ENCODE results near the gene SUDS3.

SUDS3 gene

GRCh38 chr12:118429688-118430383 lies 53.5 kb downstream of the SUDS3 start:
- peaks cover 0 to 6% of the 10 kb centered on the region in 2 donors for H3K36me3 ChIP-seq (ENCODE audit: control insufficient read depth in 1 of 2, insufficient read depth in 2 of 2, low read length in 2 of 2)
- no peak overlapping the region for H3K27ac ChIP-seq (ENCODE audit: low read length)
- H3K4me3 ChIP-seq (ENCODE audit: low read depth in 1 of 2, low read length in 2 of 2), result no peak overlapping the region
- H3K4me1 ChIP-seq (ENCODE audit: control insufficient read depth in 1 of 2, insufficient read depth in 2 of 2, low read length in 2 of 2), result no peaks in the 10 kb centered on the region
- no peaks in the 10 kb centered on the region for H3K9me3 ChIP-seq (ENCODE audit: control insufficient read depth in 1 of 2, low read length in 2 of 2)
- H3K27me3 ChIP-seq (ENCODE audit: low read depth, low read length), result no peaks in the 10 kb centered on the region

GRCh38 chr12:118430516-118430915 lies 54.2 kb downstream of the SUDS3 start:
- H3K27ac ChIP-seq (ENCODE audit: low read length), result no peak overlapping the region
- H3K4me1 ChIP-seq (ENCODE audit: control insufficient read depth in 1 of 2, insufficient read depth in 2 of 2, low read length in 2 of 2), result no peaks in the 10 kb centered on the region

GRCh38 chr12:118432812-118433545 lies 56.6 kb downstream of the SUDS3 start:
- Histone ChIP-seq H3K27me3 (ENCODE audit: low read depth, low read length) (no peaks in the 10 kb centered on the region), H3K36me3 (ENCODE audit: control insufficient read depth in 1 of 2, insufficient read depth in 2 of 2, low read length in 2 of 2) (no peaks in the 10 kb centered on the region), H3K4me1 (ENCODE audit: control insufficient read depth in 1 of 2, insufficient read depth in 2 of 2, low read length in 2 of 2) (no peaks in the 10 kb centered on the region), H3K27ac (ENCODE audit: low read length) (no peak overlapping the region), H3K4me3 (ENCODE audit: low read depth in 1 of 2, low read length in 2 of 2) (no peak overlapping the region), H3K9me3 (ENCODE audit: control insufficient read depth in 1 of 2, low read length in 2 of 2) (no peaks in the 10 kb centered on the region)

More at GRCh38 chr12:118430516-118430915, 54.2 kb downstream of the SUDS3 start:
- H3K4me3 ChIP-seq (ENCODE audit: low read depth in 1 of 2, low read length in 2 of 2), result no peak overlapping the region
- H3K9me3 ChIP-seq (ENCODE audit: control insufficient read depth in 1 of 2, low read length in 2 of 2), result no peaks in the 10 kb centered on the region
- H3K36me3 ChIP-seq (ENCODE audit: control insufficient read depth in 1 of 2, insufficient read depth in 2 of 2, low read length in 2 of 2), result peaks cover 0 to 6% of the 10 kb centered on the region in 2 donors
- no peaks in the 10 kb centered on the region for H3K27me3 ChIP-seq (ENCODE audit: low read depth, low read length)

GRCh38 chr12:118436002-118436730 lies 59.8 kb downstream of the SUDS3 start:
- Histone ChIP-seq H3K27me3 (ENCODE audit: low read depth, low read length) (no peaks in the 10 kb centered on the region), H3K27ac (ENCODE audit: low read length) (no peak overlapping the region), H3K4me3 (ENCODE audit: low read depth in 1 of 2, low read length in 2 of 2) (no peak overlapping the region), H3K36me3 (ENCODE audit: control insufficient read depth in 1 of 2, insufficient read depth in 2 of 2, low read length in 2 of 2) (no peaks in the 10 kb centered on the region), H3K4me1 (ENCODE audit: control insufficient read depth in 1 of 2, insufficient read depth in 2 of 2, low read length in 2 of 2) (no peaks in the 10 kb centered on the region), H3K9me3 (ENCODE audit: control insufficient read depth in 1 of 2, low read length in 2 of 2) (no peaks in the 10 kb centered on the region)

- no peaks in the 10 kb centered on the region for H3K4me1 ChIP-seq (ENCODE audit: control insufficient read depth in 1 of 2, insufficient read depth in 2 of 2, low read length in 2 of 2)
- H3K27ac ChIP-seq (ENCODE audit: low read length), result no peak overlapping the region
- H3K27me3 ChIP-seq (ENCODE audit: low read depth, low read length), result no peaks in the 10 kb centered on the region
Observed at GRCh38 chr12:118436986-118437385, 60.6 kb downstream of the SUDS3 start.

GRCh38 chr12:118439068-118439467 lies 62.7 kb downstream of the SUDS3 start:
- H3K27ac ChIP-seq (ENCODE audit: low read length), result no peak overlapping the region
- H3K4me3 ChIP-seq (ENCODE audit: low read depth in 1 of 2, low read length in 2 of 2), result no peak overlapping the region
- no peaks in the 10 kb centered on the region for H3K27me3 ChIP-seq (ENCODE audit: low read depth, low read length)
- no peaks in the 10 kb centered on the region for H3K4me1 ChIP-seq (ENCODE audit: control insufficient read depth in 1 of 2, insufficient read depth in 2 of 2, low read length in 2 of 2)
- no peaks in the 10 kb centered on the region for H3K9me3 ChIP-seq (ENCODE audit: control insufficient read depth in 1 of 2, low read length in 2 of 2)
- no peaks in the 10 kb centered on the region for H3K36me3 ChIP-seq (ENCODE audit: control insufficient read depth in 1 of 2, insufficient read depth in 2 of 2, low read length in 2 of 2)

More at GRCh38 chr12:118436986-118437385, 60.6 kb downstream of the SUDS3 start:
- Histone ChIP-seq H3K4me3 (ENCODE audit: low read depth in 1 of 2, low read length in 2 of 2) (no peak overlapping the region), H3K36me3 (ENCODE audit: control insufficient read depth in 1 of 2, insufficient read depth in 2 of 2, low read length in 2 of 2) (no peaks in the 10 kb centered on the region), H3K9me3 (ENCODE audit: control insufficient read depth in 1 of 2, low read length in 2 of 2) (no peaks in the 10 kb centered on the region)

GRCh38 chr12:118446247-118446646 lies 69.9 kb downstream of the SUDS3 start:
- Histone ChIP-seq H3K4me3 (ENCODE audit: low read depth in 1 of 2, low read length in 2 of 2) (no peak overlapping the region), H3K27me3 (ENCODE audit: low read depth, low read length) (no peaks in the 10 kb centered on the region), H3K36me3 (ENCODE audit: control insufficient read depth in 1 of 2, insufficient read depth in 2 of 2, low read length in 2 of 2) (no peaks in the 10 kb centered on the region), H3K27ac (ENCODE audit: low read length) (no peak overlapping the region), H3K9me3 (ENCODE audit: control insufficient read depth in 1 of 2, low read length in 2 of 2) (no peaks in the 10 kb centered on the region), H3K4me1 (ENCODE audit: control insufficient read depth in 1 of 2, insufficient read depth in 2 of 2, low read length in 2 of 2) (no peaks in the 10 kb centered on the region)

- H3K27ac ChIP-seq (ENCODE audit: low read length), result no peak overlapping the region
Observed at GRCh38 chr12:118447181-118447580, 70.8 kb downstream of the SUDS3 start.

GRCh38 chr12:118448341-118448740 lies 72.0 kb downstream of the SUDS3 start:
- no peaks in the 10 kb centered on the region for H3K36me3 ChIP-seq (ENCODE audit: control insufficient read depth in 1 of 2, insufficient read depth in 2 of 2, low read length in 2 of 2)
- H3K4me1 ChIP-seq (ENCODE audit: control insufficient read depth in 1 of 2, insufficient read depth in 2 of 2, low read length in 2 of 2), result no peaks in the 10 kb centered on the region
- H3K27ac ChIP-seq (ENCODE audit: low read length), result no peak overlapping the region
- no peaks in the 10 kb centered on the region for H3K27me3 ChIP-seq (ENCODE audit: low read depth, low read length)
- no peaks in the 10 kb centered on the region for H3K9me3 ChIP-seq (ENCODE audit: control insufficient read depth in 1 of 2, low read length in 2 of 2)
- H3K4me3 ChIP-seq (ENCODE audit: low read depth in 1 of 2, low read length in 2 of 2), result no peak overlapping the region

More at GRCh38 chr12:118447181-118447580, 70.8 kb downstream of the SUDS3 start:
- no peaks in the 10 kb centered on the region for H3K9me3 ChIP-seq (ENCODE audit: control insufficient read depth in 1 of 2, low read length in 2 of 2)
- no peak overlapping the region for H3K4me3 ChIP-seq (ENCODE audit: low read depth in 1 of 2, low read length in 2 of 2)
- H3K27me3 ChIP-seq (ENCODE audit: low read depth, low read length), result no peaks in the 10 kb centered on the region
- no peaks in the 10 kb centered on the region for H3K4me1 ChIP-seq (ENCODE audit: control insufficient read depth in 1 of 2, insufficient read depth in 2 of 2, low read length in 2 of 2)
- H3K36me3 ChIP-seq (ENCODE audit: control insufficient read depth in 1 of 2, insufficient read depth in 2 of 2, low read length in 2 of 2), result no peaks in the 10 kb centered on the region

- Histone ChIP-seq H3K27me3 (ENCODE audit: low read depth, low read length) (no peaks in the 10 kb centered on the region), H3K9me3 (ENCODE audit: control insufficient read depth in 1 of 2, low read length in 2 of 2) (peaks cover 0 to 5% of the 10 kb centered on the region in 2 donors), H3K27ac (ENCODE audit: low read length) (no peak overlapping the region), H3K4me1 (ENCODE audit: control insufficient read depth in 1 of 2, insufficient read depth in 2 of 2, low read length in 2 of 2) (no peaks in the 10 kb centered on the region), H3K4me3 (ENCODE audit: low read depth in 1 of 2, low read length in 2 of 2) (no peak overlapping the region), H3K36me3 (ENCODE audit: control insufficient read depth in 1 of 2, insufficient read depth in 2 of 2, low read length in 2 of 2) (no peaks in the 10 kb centered on the region)
Observed at GRCh38 chr12:118455327-118455726, 79.0 kb downstream of the SUDS3 start.

- Histone ChIP-seq H3K4me3 (ENCODE audit: low read depth in 1 of 2, low read length in 2 of 2) (no peak overlapping the region), H3K27me3 (ENCODE audit: low read depth, low read length) (no peaks in the 10 kb centered on the region), H3K4me1 (ENCODE audit: control insufficient read depth in 1 of 2, insufficient read depth in 2 of 2, low read length in 2 of 2) (no peaks in the 10 kb centered on the region)
Observed at GRCh38 chr12:118456741-118457140, 80.4 kb downstream of the SUDS3 start.

More at GRCh38 chr12:118456741-118457140, 80.4 kb downstream of the SUDS3 start:
- H3K36me3 ChIP-seq (ENCODE audit: control insufficient read depth in 1 of 2, insufficient read depth in 2 of 2, low read length in 2 of 2), result no peaks in the 10 kb centered on the region
- H3K27ac ChIP-seq (ENCODE audit: low read length), result no peak overlapping the region
- H3K9me3 ChIP-seq (ENCODE audit: control insufficient read depth in 1 of 2, low read length in 2 of 2), result peaks cover 0 to 5% of the 10 kb centered on the region in 2 donors
